Activated CD4-positive, alpha-beta memory T cell treated with anti-CD3 and anti-CD28 coated beads, Interleukin-2, amount 10 ng/mL, durations not matched to agents 7 days and 5 days (primary cell): Measurements from ENCODE around the gene KRT28. TPM values are rescaled to one million over a fixed set of nuclear protein-coding genes. Genes with fewer than 3 reads are reported as not detected.

ENCODE experiments used
- CTCF ChIA-PET: fragments of 350-600 bp; sonication (Branson Sonifier 250); formaldehyde crosslinking; loops from one replicate; lab custom pipeline; 2021; ENCODE audit warnings: antibody characterized with exemption, inconsistent platforms; lab: Charles Lee
- POLR2A ChIA-PET: fragments of 350-600 bp; sonication (Branson Sonifier 250); formaldehyde crosslinking; loops from one replicate; lab custom pipeline; 2021; ENCODE audit warnings: antibody characterized with exemption; lab: Charles Lee
- DNase-seq: peaks from one replicate; pipeline ENCODE4 v3.0.0-alpha.2; 2020
- H3K27ac Mint-ChIP-seq: one replicate; pipeline ENCODE4 v1.8.0; 2021; ENCODE audit warnings: mild to moderate bottlenecking, mixed read lengths
- H3K27me3 Mint-ChIP-seq: one replicate; pipeline ENCODE4 v1.8.0; 2021; ENCODE audit warnings: mixed read lengths
- H3K36me3 Mint-ChIP-seq: one replicate; pipeline ENCODE4 v1.8.0; 2021; ENCODE audit warnings: low read depth, mixed read lengths
- H3K4me1 Mint-ChIP-seq: one replicate; pipeline ENCODE4 v1.8.0; 2021; ENCODE audit warnings: mixed read lengths
- H3K4me3 Mint-ChIP-seq: one replicate; pipeline ENCODE4 v1.8.0; 2021; ENCODE audit warnings: mild to moderate bottlenecking, mixed read lengths
- H3K9me3 Mint-ChIP-seq: one replicate; pipeline ENCODE4 v1.8.0; 2021; ENCODE audit warnings: mixed read lengths
- total RNA-seq, 2 experiments: library from RNA; stranded (reverse); gene quantifications; one replicate each; pipeline ENCODE4 v1.2.3, GENCODE V29; 2021

Gene KRT28
- total RNA-seq, 2 experiments from 2014 or later: not detected

DNA sequence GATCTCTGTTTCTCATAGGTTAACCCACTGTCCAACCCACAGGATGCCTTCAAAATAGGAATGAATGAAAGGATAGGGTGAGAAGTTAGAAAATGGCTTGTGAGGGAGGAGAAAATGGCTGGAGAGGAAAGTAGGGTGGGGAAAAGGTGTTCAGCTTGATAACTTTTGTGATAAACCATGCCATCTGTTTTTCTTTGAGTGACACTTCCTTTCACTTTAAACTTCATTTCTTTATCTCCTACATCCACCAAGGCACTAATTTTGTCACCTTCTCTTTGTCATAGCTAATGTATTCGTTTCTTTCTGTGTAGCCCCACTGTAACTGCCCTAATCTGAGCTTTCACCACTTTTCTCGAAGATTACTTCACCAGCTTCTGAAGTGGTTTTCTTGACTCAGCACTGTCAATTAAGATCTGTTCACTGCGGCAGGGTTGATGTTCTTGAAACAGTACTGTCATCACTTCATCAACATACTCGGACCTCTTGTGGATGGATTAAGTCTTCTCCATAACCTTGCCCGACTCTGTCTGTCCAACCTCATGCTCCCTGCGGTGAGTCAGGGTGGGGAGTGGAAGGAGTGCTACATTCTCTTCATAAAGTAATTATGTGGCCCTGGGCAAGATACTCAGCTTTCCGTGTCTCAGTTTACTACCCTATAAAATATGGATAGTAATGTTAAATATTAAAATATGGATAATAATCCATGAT, 28.1 kb upstream of the KRT28 start:
- POLR2A ChIA-PET: no interaction called here
- H3K4me3 Mint-ChIP-seq: no peak overlapping the region
- H3K27ac Mint-ChIP-seq: no peak overlapping the region
- no peaks in the 10 kb centered on the region for H3K9me3 Mint-ChIP-seq
- no peak for DNase-seq
- CTCF ChIA-PET: no interaction called here
- peaks cover 5% of the 10 kb centered on the region for H3K27me3 Mint-ChIP-seq
- no peaks in the 10 kb centered on the region for H3K36me3 Mint-ChIP-seq
- H3K4me1 Mint-ChIP-seq: peaks cover 18% of the 10 kb centered on the region

DNA sequence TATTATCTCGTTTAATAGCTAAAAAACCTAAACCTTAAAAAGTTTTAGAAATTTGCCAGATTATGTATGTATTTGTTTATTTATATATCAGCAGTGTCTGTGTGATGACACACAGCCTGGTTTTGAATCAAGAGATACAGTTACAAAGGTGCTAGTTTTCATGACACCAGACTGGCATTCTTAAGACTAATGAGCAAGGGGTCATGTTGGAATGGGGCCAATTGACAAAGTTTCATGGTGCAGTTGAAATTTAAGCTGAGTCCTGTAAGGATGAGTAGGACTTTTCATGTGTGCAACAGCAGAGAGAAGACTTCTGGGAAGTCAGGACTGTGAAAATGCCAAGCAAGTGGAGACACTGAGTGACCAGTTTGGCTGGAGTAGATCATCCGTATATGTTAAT, 25.8 kb upstream of the KRT28 start:
- H3K4me1 Mint-ChIP-seq: peaks cover 22% of the 10 kb centered on the region
- H3K27ac Mint-ChIP-seq: no peak overlapping the region
- POLR2A ChIA-PET: no interaction called here
- no peaks in the 10 kb centered on the region for H3K36me3 Mint-ChIP-seq
- DNase-seq: no peak
- peaks cover 5% of the 10 kb centered on the region for H3K27me3 Mint-ChIP-seq
- no peak overlapping the region for H3K4me3 Mint-ChIP-seq
- H3K9me3 Mint-ChIP-seq: no peaks in the 10 kb centered on the region
- CTCF ChIA-PET: interaction anchor here (0.8 kb wide), 1 partner anchor 179 kb away, joined by 3 read pairs; no protein-coding TSS in a partner anchor

DNA sequence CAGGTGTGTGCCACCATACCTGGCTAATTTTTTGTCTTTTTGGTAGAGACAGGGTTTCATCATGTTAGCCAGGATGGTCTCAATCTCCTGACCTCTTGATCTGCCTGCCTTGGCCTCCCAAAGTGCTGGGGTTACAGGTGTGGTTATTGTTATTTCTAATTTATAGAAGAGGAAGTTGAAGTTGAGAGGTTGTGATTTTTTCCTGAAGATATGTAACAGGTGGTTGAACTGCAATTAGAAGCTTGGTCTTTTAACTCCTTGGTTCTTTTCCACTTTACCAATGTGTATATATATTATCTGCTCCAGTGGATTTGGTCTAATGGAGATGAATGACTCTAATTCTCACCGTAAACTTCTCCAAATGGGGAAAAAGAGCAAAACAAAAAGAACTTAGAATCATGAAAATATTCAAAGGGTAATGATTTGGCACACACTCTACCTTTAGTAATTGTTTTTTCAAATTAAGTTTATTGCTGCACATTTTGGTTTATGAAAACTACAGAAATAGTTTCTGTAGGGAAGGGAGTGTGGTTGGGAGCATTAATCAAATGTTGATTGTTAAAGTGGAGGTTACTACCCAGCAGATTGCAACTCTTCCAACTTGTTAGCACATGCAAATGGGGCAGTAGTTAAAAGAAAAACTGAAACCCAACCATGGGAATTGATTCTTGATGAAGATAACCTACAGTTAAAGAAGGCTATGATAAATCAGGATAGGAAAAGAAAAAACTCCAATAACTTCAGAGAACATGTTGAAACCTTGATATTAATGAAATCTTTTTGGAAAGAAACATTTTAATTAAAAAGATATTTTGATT, 24.5 kb upstream of the KRT28 start:
- peaks cover 5% of the 10 kb centered on the region for H3K27me3 Mint-ChIP-seq
- DNase-seq: no peak
- H3K4me1 Mint-ChIP-seq: peaks cover 35% of the 10 kb centered on the region
- ChIA-PET POLR2A (no interaction called here), CTCF (no interaction called here)
- H3K27ac Mint-ChIP-seq: no peak overlapping the region
- H3K36me3 Mint-ChIP-seq: peaks cover 7% of the 10 kb centered on the region
- no peaks in the 10 kb centered on the region for H3K9me3 Mint-ChIP-seq
- no peak overlapping the region for H3K4me3 Mint-ChIP-seq

DNA sequence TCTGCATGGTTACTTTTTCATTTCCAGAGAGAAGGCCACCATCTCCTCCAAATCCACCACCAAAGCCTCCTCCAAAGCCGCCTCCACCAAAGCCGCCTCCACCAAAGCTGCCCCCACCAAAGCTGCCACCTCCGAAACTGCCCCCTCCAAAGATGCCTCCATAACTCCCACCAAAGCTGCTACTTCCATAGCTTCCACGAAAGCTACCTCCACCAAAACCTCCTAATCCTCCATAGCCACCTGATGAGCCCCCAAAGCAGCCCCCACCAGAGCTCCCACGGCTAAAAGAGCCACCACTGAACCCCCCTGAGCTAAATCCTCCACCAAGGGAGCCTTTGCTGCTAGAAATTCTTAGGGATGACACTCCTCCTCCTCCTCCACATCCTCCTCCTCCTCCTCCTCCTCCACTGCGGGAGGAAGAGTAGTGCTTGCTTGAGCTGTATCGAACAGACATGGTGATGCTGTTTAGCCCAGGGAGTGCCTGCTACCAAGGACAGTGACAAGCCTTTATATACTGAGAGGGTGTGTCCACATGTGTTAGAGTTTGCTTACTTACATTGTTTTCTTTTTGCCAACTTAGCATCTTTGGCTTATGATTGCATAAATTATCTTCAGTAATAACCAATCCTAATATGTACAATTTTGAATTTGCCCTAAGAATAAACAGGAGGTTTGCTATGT, 22.5 kb upstream of the KRT28 start, which contains the start of gene KRT10:
Gene KRT10 (minus strand): TSS at position 483 of the 681 bp plus-strand sequence. CDS start 29 bp downstream, at position 454.
- no peak within 1 kb of the TSS for H3K27ac Mint-ChIP-seq
- CTCF ChIA-PET: no interaction called here
- no peaks in the 10 kb centered on the region for H3K9me3 Mint-ChIP-seq
- DNase-seq: no peak
- peaks cover 5% of the 10 kb centered on the region for H3K27me3 Mint-ChIP-seq
- POLR2A ChIA-PET: no interaction called here
- H3K36me3 Mint-ChIP-seq: peaks cover 19% of the 10 kb centered on the region
- no peak within 1 kb of the TSS for H3K4me3 Mint-ChIP-seq
- peaks cover 41% of the 10 kb centered on the region for H3K4me1 Mint-ChIP-seq

DNA sequence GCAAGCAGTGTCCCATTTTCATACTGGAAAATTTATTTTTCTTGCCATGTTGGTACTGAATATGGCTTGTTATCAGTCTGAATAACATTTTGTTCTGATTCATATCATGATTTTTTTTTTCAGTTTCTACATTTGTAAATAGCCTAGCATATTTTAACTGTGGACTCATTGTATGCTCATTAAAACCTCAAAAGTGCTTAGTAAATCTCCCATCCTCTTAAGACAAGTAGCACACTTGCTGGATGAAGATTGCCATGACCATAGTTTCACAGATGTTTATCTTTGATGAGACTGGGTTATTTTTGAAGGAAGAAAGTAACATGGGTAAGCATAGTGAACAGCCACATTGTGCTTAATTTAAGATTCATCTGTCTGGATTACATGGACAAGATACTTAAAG, 21.8 kb upstream of the KRT28 start:
- ChIA-PET CTCF (no interaction called here), POLR2A (no interaction called here)
- peaks cover 5% of the 10 kb centered on the region for H3K27me3 Mint-ChIP-seq

DNA sequence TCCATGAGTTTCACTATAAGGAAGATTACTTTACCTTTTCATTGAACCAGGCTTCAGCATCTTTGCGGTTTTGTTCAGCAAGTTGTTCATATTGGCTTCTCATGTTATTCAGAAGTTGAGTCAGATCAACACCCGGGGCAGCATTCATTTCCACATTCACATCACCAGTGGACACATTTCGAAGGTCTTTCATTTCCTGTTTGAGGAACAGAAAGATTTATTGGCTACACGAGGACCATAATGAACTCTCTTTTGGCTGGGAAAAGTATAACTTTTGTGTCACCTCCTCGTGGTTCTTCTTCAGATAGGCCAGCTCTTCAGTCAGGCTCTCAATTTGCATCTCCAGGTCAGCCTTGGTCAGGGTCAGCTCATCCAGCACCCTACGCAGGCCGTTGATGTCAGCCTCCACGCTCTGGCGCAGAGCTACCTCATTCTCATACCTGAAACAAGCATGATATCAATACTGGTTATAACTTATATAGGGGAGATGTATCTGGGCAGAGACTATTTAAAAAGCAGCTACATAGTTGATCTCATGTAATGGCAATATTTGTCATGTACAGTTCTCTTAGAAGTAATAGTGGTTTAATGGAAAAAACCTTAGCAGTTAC, 20.6 kb upstream of the KRT28 start:
- ChIA-PET POLR2A (interaction anchor here (2.6 kb wide), 1 partner anchor 173 kb away, joined by 19 read pairs; the partner anchor contains the start of gene SMARCE1), CTCF (interaction anchor here (1.0 kb wide), 2 partner anchors 828 to 868 kb away, joined by 3 to 4 read pairs; no protein-coding TSS in a partner anchor)
- no peaks in the 10 kb centered on the region for H3K9me3 Mint-ChIP-seq
- H3K4me3 Mint-ChIP-seq: peak overlapping the region; percentile 30
- H3K27me3 Mint-ChIP-seq: no peaks in the 10 kb centered on the region
- H3K36me3 Mint-ChIP-seq: peaks cover 24% of the 10 kb centered on the region
- no peak overlapping the region for H3K27ac Mint-ChIP-seq
- H3K4me1 Mint-ChIP-seq: peaks cover 42% of the 10 kb centered on the region
- no peak for DNase-seq

More for the DNA sequence above, 21.8 kb upstream of the KRT28 start:
- no peak overlapping the region for H3K27ac Mint-ChIP-seq
- no peaks in the 10 kb centered on the region for H3K9me3 Mint-ChIP-seq
- no peak overlapping the region for H3K4me3 Mint-ChIP-seq
- peaks cover 24% of the 10 kb centered on the region for H3K36me3 Mint-ChIP-seq
- no peak for DNase-seq
- peaks cover 45% of the 10 kb centered on the region for H3K4me1 Mint-ChIP-seq

DNA sequence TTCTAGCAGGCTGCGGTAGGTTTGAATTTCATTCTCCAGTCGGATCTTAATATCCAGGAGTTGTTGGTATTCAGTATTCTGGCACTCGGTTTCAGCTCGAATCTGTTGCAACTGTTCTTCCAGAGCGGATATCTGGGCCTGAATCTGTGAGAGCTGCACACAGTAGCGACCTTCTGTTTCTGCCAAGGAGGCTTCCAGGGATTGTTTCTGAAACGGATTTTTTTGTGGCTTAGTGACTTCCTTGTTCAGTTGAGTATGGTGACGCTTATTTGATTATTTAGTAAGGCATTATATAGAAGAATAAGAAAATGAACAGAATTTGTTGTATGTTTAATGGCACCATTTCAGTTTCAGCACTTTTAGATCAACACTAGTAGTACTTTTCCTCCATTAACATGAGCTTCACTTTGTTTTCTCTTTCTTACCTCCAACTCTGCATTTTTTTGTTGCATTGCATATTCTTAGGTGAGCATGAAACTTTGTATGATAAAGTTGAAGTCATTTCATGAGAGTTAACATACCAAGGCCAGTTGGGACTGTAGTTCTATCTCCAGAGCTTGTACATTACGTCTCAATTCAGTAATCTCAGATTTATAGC, 19.9 kb upstream of the KRT28 start:
- no peak for DNase-seq
- Mint-ChIP-seq H3K9me3 (no peaks in the 10 kb centered on the region), H3K27me3 (peaks cover 1% of the 10 kb centered on the region), H3K4me3 (peak overlapping the region; percentile 74), H3K4me1 (peaks cover 42% of the 10 kb centered on the region), H3K27ac (peak overlapping the region; percentile 69), H3K36me3 (peaks cover 24% of the 10 kb centered on the region)
- ChIA-PET CTCF (interaction anchor here (0.6 to 2.4 kb wide), 10 partner anchors 16 to 869 kb away, joined by 3 to 11 read pairs (median 4); no protein-coding TSS in a partner anchor), POLR2A (interaction anchor here (1.3 to 2.6 kb wide), 3 partner anchors 172 to 870 kb away, joined by 3 to 19 read pairs (median 6); partner anchors contain the start of gene SMARCE1)

DNA sequence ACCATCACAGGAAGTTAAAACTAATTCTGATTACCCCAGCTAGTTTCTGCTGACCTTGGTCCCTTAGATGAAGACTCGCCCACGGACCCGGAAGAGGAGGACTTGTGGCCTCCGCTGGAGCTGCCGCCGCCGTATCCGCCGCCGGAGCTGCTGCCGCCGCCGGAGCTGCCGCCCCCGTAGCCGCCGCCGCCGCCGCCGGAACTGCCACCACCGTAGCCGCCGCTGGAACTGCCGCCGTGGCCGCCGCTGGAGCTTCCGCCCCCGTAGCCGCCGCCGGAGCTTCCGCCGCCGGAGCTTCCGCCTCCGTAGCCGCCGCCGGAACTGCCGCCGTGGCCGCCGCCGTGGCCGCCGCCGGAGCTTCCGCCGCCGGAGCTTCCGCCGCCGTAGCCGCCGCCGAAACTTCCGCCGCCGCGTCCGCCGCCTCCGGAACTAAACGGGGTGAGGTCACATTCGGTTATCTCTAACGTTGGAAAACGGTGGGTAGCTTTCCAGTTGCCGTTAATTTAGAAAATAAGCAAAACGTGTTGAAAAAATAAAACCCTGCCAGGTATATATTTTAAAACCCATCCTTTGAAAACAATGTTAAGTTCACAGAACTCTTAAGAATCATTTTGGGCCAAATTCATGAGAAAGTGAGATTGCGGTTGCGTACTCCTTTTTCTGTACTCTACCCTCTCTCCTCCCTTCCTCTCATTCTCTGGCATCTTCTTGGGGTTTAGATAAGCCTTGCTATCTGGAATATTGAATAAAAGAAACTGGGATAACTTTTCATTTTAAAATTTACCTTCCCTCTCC, 19.2 kb upstream of the KRT28 start:
- Mint-ChIP-seq H3K27ac (peak overlapping the region; percentile 81), H3K36me3 (peaks cover 24% of the 10 kb centered on the region), H3K4me3 (peak overlapping the region; percentile 85), H3K9me3 (no peaks in the 10 kb centered on the region), H3K27me3 (peaks cover 8% of the 10 kb centered on the region), H3K4me1 (peaks cover 38% of the 10 kb centered on the region)
- CTCF ChIA-PET: interaction anchor here (0.6 to 2.4 kb wide), 14 partner anchors 14 to 1199 kb away, joined by 3 to 11 read pairs (median 3); partner anchors contain the start of gene EIF1
- POLR2A ChIA-PET: interaction anchor here (0.6 to 2.6 kb wide), 11 partner anchors 14 to 871 kb away, joined by 3 to 19 read pairs (median 5); partner anchors contain the start of genes EIF1, KRTAP16-1 and SMARCE1
- peak; percentile 87 for DNase-seq

DNA sequence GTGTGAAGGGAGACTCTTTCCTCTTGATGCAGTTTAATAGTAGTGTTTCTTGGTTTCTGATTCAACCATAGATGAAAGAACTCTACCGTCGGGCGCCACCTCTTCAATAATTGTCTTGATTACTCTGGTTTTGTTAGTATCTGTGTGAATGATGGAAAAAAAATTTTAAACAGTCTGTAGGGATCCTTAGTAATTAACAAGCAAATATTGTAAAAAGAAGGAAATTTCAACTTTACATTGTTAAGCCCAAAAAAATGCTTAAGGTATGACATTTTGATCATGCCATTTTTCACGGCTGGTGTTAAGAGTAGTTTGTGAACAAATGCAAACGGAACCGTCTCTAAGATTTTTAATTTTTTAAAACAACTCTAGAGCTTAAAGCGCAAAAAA, 18.6 kb upstream of the KRT28 start:
- H3K27me3 Mint-ChIP-seq: peaks cover 11% of the 10 kb centered on the region
- peak overlapping the region; percentile 85 for H3K4me3 Mint-ChIP-seq
- H3K9me3 Mint-ChIP-seq: no peaks in the 10 kb centered on the region
- peak overlapping the region; percentile 81 for H3K27ac Mint-ChIP-seq
- DNase-seq: no peak
- CTCF ChIA-PET: interaction anchor here (0.7 to 2.4 kb wide), 12 partner anchors 15 to 1200 kb away, joined by 3 to 11 read pairs (median 3); no protein-coding TSS in a partner anchor
- H3K4me1 Mint-ChIP-seq: peaks cover 37% of the 10 kb centered on the region
- POLR2A ChIA-PET: interaction anchor here (0.6 to 2.6 kb wide), 11 partner anchors 15 to 871 kb away, joined by 3 to 19 read pairs (median 5); partner anchors contain the start of genes EIF1, KRTAP16-1 and SMARCE1
- peaks cover 24% of the 10 kb centered on the region for H3K36me3 Mint-ChIP-seq

DNA sequence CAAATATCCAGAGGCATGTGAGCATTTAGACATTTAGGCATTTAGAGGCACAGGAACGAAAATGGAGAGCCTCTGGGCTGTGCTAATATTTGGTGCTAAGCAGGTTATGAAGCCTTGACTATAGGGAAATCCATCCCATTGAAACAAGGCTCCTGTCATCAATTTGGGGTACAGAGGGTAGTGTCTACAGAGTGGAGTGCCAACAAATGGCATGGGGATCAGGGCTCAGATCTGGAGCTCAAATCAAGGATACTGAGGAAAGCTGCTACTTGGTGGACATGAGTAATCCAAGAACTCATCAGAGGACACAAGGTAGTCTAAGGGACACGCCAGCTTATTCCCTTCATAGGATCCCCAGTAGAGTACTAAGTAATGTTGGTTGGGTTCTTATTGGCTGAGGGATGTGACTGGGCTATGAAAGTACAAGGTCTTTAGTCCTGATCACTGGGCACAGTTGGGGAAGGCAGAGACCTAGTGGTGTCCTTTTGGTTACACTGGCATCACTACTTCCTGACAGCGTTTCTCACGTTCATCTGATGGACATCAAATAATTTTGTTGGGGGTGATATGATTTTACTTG, 17.4 kb upstream of the KRT28 start:
- Mint-ChIP-seq H3K27ac (peak overlapping the region; percentile 58), H3K36me3 (peaks cover 24% of the 10 kb centered on the region)
- CTCF ChIA-PET: interaction anchor here (2.4 kb wide), 1 partner anchor 846 kb away, joined by 11 read pairs; no protein-coding TSS in a partner anchor

DNA sequence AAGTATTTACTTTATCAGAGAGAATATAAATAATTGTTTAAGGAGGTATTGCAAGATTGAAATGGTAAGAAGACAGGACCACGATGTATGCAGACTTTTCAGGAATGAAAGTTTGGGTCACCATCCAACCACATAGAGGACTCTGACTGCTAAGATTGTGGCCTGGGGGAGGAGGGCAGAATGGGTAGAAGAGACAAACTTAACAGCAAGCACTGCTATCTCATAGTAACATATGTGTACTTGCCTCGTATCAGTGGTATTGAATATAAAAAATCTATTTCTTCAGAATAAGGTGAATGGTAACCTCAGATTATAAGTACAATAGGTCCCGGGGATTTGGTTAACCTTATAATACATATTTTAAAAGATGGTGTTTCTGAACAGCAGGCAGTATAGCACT, 16.8 kb upstream of the KRT28 start:
- Mint-ChIP-seq H3K27ac (no peak overlapping the region), H3K36me3 (peaks cover 24% of the 10 kb centered on the region), H3K4me1 (peaks cover 37% of the 10 kb centered on the region), H3K9me3 (no peaks in the 10 kb centered on the region), H3K27me3 (peaks cover 20% of the 10 kb centered on the region), H3K4me3 (no peak overlapping the region)
- ChIA-PET POLR2A (no interaction called here), CTCF (no interaction called here)
- no peak for DNase-seq

More for the DNA sequence above, 17.4 kb upstream of the KRT28 start:
- Mint-ChIP-seq H3K9me3 (no peaks in the 10 kb centered on the region), H3K4me3 (peak overlapping the region; percentile 69), H3K4me1 (peaks cover 37% of the 10 kb centered on the region), H3K27me3 (peaks cover 16% of the 10 kb centered on the region)
- no peak for DNase-seq
- POLR2A ChIA-PET: no interaction called here
